ENCODE measurements around the gene VPS51.
"Not testable (repeated sequence)": the region's sequence is repeated elsewhere in the genome, so short reads cannot be mapped to it uniquely, and the experiment has no call there.

VPS51 gene

DNA sequence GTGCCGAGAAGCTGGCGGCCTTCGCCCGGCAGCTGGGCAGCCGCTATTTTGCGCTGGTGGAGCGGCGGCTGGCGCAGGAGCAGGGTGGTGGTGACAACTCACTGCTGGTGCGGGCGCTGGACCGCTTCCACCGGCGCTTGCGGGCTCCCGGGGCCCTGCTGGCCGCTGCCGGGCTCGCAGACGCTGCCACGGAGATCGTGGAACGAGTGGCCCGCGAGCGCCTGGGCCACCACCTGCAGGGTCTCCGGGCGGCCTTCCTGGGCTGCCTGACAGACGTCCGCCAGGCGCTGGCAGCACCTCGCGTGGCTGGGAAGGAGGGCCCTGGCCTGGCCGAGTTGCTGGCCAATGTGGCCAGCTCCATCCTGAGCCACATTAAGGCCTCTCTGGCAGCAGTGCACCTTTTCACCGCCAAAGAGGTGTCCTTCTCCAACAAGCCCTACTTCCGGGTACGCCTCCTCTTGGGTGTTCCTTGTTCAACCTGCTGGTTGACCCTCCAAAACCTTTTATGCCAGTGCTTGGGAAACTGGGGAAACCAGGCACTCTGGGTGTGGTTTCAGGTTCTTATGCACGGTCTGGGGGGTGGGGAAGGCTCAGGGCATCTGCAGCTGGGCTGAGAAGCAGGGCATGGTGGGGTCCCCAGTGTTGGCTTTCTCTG lies 12.6 kb downstream of the VPS51 start:
- no peak for DNase-seq

DNA sequence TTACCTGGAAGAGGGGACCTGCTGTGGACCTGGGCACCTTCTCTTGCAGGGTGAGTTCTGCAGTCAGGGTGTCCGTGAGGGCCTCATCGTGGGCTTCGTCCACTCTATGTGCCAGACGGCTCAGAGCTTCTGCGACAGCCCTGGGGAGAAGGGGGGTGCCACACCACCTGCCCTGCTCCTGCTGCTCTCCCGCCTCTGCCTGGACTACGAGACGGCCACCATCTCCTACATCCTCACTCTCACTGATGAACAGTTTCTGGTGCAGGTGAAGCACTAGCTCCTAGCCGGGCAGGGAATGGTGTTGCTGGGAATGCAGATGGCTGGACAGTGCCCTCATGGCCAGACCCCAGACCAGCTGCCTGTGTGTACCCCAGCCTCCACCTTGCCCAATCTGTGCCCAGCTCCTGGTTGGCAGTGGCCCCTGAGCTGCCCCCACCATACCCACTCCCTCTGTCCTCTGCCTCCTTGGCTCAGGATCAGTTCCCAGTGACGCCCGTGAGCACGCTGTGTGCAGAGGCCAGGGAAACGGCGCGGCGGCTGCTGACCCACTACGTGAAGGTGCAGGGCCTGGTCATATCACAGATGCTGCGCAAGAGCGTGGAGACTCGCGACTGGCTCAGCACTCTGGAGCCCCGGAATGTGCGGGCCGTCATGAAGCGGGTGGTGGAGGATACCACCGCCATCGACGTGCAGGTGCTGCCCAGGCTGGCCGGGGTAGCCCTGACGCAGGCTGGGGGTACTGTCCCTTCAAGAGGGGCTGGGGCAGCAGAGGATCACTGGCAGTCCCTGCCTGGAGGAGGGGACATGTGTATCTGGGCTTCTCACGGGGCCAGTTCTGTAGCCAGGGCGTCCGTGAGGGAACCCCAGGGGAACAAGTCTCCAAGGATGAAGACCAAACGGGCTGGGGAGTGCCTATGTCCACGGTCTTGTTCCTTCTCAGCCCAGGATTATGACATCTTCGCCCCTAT lies 13.5 kb downstream of the VPS51 start:
- DNase-seq: no peak

DNA sequence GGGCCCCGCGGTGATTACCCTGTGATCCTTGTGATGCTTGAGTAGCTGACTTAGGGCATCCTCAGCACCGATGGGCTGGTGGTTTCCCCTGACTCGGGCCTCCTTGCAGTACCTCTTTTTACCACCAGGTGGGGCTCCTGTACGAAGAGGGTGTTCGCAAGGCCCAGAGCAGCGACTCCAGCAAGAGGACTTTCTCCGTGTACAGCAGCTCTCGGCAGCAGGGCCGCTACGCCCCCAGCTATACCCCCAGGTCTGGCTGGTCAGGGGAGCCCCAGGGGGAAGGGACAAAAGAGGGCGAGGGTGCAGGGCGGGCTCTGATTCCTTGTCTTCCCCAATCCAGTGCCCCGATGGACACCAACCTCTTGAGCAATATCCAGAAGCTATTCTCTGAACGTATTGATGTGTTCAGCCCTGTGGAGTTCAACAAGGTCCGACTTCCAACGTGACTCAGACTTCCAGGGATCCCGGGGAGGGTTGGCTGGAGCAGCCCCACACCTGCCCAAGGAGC lies 14.4 kb downstream of the VPS51 start:
- DNase-seq: peak; percentile 66

DNA sequence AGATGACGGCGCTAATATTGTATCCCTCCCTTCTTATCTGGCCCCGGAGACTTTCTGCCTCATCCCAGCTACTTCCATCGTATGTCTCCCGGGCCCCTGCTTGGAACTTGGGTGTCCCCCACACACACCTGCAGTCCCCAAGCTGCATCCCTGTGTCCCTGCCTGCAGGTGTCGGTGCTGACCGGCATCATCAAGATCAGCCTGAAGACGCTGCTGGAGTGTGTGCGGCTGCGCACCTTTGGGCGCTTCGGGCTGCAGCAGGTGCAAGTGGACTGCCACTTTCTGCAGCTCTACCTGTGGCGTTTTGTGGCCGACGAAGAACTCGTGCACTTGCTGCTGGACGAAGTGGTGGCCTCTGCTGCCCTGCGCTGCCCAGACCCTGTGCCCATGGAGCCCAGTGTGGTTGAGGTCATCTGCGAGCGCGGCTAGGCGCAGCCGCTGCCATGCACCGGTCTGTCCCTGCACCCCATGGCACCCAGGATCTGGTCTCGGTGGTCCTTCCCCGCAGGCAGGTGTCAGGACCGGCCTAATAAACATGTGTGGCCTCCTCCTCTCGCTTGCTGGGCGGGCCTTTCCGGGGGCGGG lies 15.2 kb downstream of the VPS51 start:
- DNase-seq: no peak

DNA sequence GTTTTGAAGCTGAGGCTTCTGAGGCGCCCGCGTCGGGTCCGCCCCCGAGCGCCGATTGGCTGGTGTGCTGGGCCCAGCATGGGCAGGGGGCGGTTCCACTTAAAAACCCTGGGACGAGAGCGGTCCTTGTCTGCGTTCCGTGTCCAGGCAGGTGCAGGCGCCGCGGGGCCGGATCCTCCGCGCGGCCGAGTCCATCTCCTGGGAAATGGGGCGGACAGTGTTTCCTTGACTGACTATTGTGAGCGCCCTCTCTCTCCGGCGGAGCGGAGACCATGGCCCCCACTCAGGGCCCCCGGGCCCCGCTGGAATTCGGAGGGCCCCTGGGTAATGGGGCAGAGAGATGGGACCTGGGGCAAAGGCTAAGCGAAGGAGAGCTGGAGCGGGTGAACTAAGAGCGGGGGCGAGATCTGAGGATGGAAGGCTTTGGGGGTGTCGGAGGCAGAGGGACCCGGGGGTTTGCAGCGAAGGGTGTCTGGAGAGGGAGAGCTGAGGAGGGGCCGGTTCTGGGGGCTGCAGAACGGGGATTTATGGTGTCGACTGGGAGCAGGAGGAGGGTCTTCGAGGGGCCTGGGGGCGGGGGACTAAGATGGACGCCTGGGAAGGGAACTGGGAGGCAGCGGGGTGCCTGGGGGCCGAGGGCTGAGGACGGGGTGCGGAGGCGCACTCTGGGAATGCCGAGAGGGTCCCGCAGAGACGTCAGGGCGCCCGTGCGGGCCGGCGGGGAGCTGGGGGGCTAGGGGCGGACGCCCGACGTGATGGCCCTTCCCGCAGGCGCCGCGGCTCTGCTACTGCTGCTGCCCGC lies 15.9 kb downstream of the VPS51 start, which contains the start of gene TM7SF2:
Gene TM7SF2 (plus strand): TSS at position 129 of the 802 bp plus-strand sequence. CDS start 144 bp downstream, at position 273.
- DNase-seq: peak; percentile 92

DNA sequence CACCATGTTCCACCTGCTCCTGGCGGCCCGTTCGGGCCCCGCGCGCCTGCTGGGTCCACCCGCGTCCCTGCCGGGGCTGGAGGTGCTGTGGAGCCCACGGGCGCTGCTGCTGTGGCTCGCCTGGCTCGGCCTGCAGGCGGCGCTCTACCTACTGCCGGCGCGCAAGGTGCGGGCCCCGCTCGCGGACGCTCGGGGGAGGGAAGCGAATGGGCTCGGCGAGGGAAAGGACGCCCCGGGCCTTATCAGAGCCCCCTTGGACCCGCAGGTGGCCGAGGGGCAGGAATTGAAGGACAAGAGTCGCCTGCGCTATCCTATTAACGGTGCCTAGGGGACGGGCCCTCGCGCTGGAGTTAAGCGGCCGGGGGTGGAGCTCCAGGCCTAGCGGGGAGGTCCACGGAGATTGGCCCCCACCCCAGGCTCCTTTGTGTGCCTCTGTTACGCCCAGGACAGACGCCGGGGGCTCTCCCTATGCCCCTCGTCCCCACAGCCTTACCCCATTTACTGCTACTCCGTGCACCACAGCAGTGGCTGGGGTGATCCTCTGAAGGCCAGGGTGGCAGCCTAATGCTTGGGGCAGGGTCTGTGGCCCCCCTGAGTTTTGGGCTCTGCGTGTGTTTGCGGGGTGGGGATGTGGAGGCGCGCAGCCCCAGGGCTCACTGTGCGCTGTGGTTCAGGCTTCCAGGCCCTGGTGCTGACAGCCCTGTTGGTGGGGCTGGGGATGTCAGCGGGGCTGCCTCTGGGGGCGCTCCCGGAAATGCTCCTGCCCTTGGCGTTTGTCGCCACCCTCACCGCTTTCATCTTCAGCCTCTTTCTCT lies 16.7 kb downstream of the VPS51 start:
- peak; percentile 48 for DNase-seq

DNA sequence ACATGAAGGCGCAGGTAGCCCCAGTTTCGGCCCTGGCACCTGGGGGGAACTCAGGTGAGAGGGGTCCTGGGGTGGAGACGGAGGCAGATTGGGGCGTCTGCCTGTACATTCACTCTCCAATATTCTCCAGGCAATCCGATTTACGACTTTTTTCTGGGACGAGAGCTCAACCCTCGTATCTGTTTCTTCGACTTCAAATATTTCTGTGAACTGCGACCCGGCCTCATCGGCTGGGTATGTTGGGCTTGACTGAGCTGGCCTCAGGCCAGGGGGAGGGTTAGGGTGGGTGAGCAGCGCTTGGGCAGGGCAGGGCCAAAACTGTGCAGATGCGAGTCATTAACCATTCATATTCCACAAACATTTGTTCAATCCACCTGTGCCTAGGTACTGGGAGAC lies 17.3 kb downstream of the VPS51 start:
- no peak for DNase-seq

DNA sequence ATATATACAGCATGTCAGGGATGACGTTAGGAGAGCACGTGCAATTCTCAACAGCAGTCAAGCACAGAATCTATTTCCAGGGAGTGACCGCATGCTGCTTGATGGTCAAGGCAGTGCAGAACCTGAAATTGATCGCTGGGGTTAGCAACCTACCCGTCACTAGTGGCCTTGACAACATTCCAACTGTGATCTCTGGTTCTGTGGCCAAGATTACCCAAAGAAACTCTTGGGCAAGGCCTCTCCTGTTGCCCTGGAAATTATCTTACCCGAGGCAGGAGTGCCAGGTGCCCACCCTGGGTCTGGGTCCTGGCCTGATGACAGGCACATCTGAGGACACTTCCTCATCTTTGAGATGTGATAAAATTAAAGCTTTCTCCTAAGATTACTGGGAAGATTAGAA lies 17.8 kb downstream of the VPS51 start:
- no peak for DNase-seq

DNA sequence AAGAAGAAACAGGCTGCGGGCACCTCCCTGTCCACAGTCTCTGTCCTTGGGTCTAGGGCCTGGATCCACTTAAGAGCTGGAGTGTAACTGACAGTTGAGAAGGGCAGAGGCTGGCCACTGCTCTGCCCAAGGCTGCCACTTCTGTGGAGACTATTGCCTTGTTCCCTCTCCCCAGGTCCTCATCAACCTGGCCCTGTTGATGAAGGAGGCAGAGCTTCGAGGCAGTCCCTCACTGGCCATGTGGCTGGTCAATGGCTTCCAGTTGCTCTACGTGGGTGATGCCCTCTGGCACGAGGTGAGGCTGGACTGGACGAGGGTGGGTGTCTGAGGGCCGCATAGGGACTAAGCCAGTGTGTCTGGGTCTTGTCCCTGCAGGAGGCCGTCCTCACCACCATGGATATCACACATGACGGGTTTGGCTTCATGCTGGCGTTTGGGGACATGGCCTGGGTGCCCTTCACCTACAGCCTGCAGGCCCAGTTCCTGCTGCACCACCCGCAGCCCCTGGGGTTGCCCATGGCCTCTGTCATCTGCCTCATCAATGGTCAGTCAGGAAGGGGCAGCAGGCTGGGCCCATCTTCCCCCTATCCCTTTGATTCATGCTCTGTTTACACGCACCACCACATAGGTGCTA lies 18.6 kb downstream of the VPS51 start:
- DNase-seq: no peak

DNA sequence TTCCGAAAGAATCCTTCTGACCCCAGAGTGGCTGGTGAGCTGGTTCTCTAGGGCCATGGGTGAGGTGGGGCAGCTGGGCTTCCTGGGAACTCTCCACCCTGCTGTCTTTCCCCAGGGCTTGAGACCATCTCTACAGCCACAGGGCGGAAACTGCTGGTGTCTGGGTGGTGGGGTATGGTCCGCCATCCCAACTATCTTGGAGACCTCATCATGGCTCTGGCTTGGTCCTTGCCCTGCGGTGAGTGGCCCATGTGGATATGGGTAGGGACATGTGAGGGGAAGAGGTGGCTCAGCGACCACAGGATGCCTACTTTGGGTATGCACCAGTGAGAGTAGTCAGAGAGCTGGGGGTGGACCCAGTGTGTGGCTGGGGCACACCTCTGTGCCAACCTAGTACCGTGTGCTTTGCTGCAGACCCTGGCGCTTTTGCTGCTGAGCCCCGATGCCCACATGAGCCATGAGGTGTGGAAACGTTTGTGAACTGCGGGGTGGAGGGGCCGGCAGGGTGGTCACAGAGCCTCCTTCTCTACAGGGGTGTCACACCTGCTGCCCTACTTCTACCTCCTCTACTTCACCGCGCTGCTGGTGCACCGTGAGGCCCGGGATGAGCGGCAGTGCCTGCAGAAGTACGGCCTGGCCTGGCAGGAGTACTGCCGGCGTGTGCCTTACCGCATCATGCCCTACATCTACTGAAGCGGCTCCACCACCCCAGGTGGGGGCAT lies 19.5 kb downstream of the VPS51 start:
- DNase-seq: no peak

DNA sequence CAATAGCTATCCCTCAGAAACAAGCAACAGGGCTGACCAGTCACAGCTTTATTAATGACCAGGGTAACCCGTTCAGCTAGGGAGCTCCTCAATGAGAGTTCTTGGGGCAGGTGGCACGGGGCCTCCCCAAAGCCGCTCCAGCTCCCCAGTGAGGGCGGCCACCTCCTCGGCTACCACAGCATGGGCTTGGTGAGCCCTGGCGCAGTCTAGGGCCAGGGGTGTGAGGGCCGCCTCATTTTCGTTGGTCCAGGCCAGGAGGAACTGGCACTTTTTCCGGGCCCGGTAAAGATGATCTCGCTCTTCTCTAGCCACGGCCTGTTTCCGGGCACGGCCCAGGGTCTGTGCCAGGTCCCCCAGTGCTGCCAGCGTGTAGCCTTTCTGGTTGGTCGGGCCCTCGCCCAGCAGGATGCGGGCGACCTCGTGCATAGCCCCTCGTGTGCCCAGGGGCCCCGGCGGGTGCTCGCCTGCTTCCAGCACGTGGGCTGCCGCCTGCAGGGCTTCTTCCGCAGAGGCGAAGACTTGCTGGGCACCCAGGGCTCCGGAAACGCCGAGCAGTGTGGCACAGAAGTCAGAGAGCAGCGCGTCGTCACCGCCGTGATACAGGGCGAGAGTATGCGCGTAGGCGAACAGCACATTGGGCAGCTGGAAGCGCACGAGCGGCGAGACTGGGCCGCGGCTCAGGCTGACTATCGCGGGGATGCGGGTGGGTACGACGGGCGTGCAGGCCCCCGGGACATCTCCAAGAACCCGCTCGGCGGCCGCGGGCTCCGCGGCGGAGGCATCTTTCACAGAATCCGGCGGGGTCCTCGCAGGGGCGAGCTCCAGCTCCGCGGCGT lies 20.6 kb downstream of the VPS51 start:
- DNase-seq: no peak

DNA sequence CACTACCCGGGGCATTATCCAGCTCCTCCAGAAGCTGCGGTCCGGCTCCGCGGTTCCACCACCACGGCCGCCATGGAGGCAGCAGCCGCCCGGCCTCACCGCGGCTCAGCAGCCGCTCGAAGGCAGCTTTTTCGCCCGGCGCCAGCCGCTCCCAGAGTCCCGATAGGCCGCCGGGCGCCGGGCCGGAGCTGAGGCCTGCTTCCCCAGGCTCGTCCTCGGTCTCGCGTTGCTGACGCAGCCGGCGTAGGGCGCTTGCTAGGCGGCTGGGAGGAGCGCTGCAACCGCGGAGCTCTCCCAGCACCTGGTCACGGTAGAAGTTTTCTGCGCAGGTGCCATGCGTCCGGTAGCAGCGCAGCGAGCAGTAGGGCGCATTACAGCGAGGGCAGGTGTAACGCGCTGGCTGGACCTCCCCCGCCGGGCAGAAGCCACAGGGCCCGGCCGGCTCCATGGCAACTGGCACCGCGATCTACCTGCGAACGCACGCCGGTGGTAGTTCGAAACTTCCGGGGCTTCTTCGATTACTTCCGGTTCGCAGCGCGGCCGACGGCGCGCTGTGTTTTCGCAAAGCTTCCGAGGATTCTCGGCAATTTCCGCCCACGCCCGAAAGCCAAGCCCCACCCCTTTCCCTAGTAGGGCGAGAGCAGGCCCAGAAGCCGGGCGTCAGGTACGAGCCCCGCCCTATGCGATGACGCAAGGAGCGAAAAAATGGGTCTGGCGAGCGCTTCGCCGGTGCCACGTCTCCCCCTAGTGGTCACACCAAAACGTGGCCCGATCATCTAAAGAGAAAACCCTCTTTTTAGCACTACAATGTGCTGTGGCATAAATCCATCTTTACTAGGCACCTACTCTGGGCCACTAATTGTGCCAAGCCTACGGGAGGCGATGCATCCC lies 21.4 kb downstream of the VPS51 start, which contains the start of gene ZNHIT2:
Gene ZNHIT2 (minus strand): TSS at position 496 of the 891 bp plus-strand sequence. CDS start 48 bp downstream, at position 448.
- peak; percentile 99 for DNase-seq

DNA sequence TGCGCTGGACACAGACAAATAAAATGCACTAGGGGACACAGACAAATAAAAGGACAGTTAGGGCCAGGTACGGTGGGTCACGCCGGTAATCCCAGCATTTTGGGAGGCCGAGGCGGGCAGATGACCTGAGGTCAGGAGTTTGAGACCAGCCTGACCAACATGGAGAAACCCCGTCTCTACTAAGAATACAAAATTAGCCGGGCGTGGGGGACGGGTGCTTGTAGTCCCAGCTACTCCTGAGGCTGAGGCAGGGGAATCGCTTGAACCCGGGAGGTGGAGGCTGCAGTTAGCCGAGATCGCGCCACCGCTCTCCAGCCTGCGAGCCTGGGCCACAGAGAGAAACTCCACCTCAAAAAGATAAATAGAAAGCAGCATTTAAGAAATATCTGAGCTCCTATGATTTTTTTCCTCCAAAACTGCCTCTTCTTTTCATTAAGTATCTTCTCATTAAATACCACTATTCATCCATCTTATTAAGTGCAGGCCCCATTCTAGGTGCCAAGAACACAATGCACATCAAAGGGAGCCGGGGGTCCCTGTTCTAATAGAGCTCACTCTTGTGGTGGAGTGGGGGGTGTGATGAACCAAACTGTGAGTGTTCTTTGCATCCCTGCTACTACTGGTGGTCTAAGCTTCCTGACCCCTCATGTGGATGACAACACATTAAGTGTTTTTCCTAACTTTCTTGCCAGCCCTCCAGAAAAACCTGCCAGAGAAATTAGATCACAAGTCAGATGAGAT lies 22.3 kb downstream of the VPS51 start:
- DNase-seq: no peak

DNA sequence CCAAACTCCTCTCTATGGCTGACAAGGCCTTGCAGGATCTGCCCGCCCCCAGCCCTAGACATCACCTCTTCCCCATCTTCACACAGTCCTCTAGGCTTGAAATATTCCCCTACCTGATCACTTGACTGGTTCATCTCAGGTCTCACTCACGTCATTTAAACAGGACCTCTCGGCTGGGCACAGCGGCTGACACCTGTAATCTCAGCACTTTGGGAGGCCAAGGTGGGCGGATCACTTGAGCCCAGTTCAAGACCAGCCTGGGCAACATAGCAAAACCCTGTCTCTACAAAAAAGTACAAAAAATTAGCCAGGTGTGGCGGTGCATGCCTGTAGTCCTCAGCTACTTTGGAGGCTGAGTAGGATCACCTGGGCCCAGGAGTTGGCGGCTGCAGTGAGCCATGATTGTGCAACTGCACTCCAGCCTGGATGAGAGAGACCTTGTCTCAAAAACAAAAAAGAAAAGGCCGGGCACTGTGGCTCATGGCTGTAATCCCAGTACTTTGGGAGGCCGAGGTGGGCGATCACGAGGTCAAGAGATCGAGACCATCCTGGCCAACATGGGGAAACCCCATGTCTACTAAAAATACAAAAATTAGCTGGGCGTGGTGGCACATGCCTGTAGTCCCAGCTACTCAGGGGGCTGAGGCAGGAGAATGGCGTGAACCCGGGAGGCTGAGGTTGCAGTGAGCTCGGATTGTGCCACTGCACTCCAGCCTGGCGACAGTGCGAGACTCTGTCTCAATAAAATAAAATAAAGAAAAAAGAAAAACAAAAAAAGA lies 23.1 kb downstream of the VPS51 start:
- not testable (repeated sequence) for DNase-seq

DNA sequence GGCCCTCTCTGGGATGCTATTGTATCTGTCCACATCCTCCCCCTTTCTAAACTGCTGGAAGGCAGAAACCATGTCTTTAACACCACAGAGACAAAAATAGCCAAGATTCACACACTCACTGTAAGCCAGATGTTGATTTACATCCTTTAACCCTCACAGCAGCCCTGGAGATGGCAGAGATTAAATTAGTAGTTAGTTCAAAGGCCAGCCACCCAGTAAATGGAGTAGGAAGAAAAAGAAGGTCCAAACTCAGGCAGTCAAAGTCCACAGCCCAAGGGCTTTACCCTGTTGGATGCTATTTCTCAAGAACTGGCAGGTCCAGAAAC lies 23.6 kb downstream of the VPS51 start:
- no peak for DNase-seq

DNA sequence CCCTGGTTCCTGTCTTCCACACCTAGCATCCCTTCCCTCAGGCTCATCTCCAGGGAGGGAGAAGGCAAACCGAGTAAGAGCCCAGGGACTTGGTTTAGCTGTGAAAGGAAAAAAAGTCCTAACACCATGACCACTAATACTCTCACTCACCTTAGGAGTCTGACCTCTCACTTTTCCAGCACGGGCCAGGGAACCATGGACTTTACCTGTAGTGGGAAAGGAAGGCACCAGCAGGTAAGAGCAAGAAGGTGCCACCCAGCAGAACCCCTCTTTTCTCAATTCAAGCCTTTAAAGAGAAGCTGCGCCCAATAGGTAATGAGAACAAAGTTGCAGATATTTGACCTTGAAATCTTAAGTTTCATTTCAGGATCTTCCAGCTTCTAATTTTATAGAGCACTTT lies 24.8 kb downstream of the VPS51 start:
- DNase-seq: no peak

DNA sequence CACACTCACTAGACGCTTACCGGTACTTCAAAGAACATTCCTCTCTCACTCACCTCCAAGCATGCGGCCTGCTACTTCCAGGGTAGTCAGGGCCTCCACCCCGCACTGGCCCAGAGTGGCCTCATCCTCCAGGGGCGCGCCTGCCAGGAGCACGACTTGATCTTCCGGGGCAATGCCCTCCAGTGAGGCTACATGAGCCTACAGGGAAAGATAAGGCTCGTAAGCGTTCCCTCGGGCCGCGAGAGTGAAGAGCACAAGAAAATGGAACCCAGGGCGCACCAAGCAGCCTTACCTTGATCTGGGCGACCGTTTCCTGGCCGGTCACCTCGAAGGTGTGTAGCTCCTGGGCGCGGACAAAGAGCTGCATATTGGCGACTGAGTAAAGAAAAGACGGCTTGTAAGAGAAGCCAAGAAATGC lies 25.4 kb downstream of the VPS51 start:
- DNase-seq: no peak

All from NCI-H2107 (cell line).